SU-DHL-6 (cell line): ENCODE measurements around the gene MEGF10.
"Not testable (repeated sequence)": the region's sequence is repeated elsewhere in the genome, so short reads cannot be mapped to it uniquely, and the experiment has no call there.

Experiments
- H2AFZ ChIP-seq: fragments of 200-600 bp; sonication (generic); 2 replicates; pipeline ENCODE4 v1.6.1; 2014; ENCODE audit warnings: low read depth, mild to moderate bottlenecking, moderate library complexity, mixed read lengths, antibody characterized with exemption, low read length; ENCODE audit not compliant: severe bottlenecking
- H3F3A ChIP-seq: fragments of 200-600 bp; shearing (Covaris generic); 2 replicates; pipeline ENCODE4 v1.6.0; 2016; ENCODE audit warnings: antibody characterized with exemption, mild to moderate bottlenecking; ENCODE audit not compliant: insufficient read depth
- H3K27ac ChIP-seq: fragments of 200-600 bp; sonication (generic); 2 replicates; pipeline ENCODE4 v1.5.1; 2016; ENCODE audit warnings: low read depth, mild to moderate bottlenecking, low read length, moderate library complexity, mixed read lengths
- H3K27me3 ChIP-seq: fragments of 200-600 bp; sonication (generic), shearing (Covaris generic); 2 replicates; pipeline ENCODE4 v1.6.0; 2014; ENCODE audit warnings: mild to moderate bottlenecking, low read length
- H3K36me3 ChIP-seq: fragments of 200-600 bp; sonication (generic); 2 replicates; pipeline ENCODE4 v1.6.1; 2014; ENCODE audit warnings: mild to moderate bottlenecking, low read length, mixed read lengths
- H3K4me2 ChIP-seq: fragments of 300-600, 200-600 bp; shearing (Covaris generic), sonication (generic); 2 replicates; pipeline ENCODE4 v1.6.0; 2014; ENCODE audit warnings: low read length, low read depth, mild to moderate bottlenecking; ENCODE audit not compliant: poor library complexity, severe bottlenecking
- H3K4me3 ChIP-seq: fragments of 200-600 bp; sonication (generic); 2 replicates; pipeline ENCODE4 v1.5.1; 2014; ENCODE audit warnings: antibody characterized with exemption, low read length, mild to moderate bottlenecking, mixed read lengths; ENCODE audit not compliant: insufficient read depth, poor library complexity, severe bottlenecking
- H3K79me2 ChIP-seq: fragments of 200-600 bp; sonication (generic); 2 replicates; pipeline ENCODE4 v1.6.1; 2014; ENCODE audit warnings: mild to moderate bottlenecking, low read length, moderate library complexity; ENCODE audit not compliant: insufficient read depth
- H3K9ac ChIP-seq: fragments of 200-600 bp; sonication (generic); 2 replicates; pipeline ENCODE4 v1.7.0; 2014; ENCODE audit warnings: mild to moderate bottlenecking, low read length
- H3K9me2 ChIP-seq: fragments of 200-600 bp; sonication (generic); replicated peaks from 2 replicates; pipeline ENCODE4 v1.6.1; 2014; ENCODE audit warnings: low read length; ENCODE audit not compliant: insufficient read depth
- H3K9me3 ChIP-seq: fragments of 200-600 bp; sonication (generic); 2 replicates; pipeline ENCODE4 v1.6.1; 2014; ENCODE audit warnings: low read length, mixed read lengths; ENCODE audit not compliant: insufficient read depth
- H4K20me1 ChIP-seq: fragments of 200-600 bp; sonication (generic); 2 replicates; pipeline ENCODE4 v1.6.1; 2014; ENCODE audit warnings: low read depth, mild to moderate bottlenecking, antibody characterized with exemption, low read length, moderate library complexity, mixed read lengths
- EZH2phosphoT487 ChIP-seq: fragments of 200-600 bp; sonication (generic), shearing (Covaris generic); conservative IDR thresholded peaks from 2 replicates; pipeline ENCODE4 v1.6.1; 2018; ENCODE audit warnings: mild to moderate bottlenecking, antibody characterized with exemption, low read length, moderate library complexity, mixed read lengths
- TF ChIP-seq, protein P1 (sequence below): fragments of 200-600 bp; sonication (generic); IDR thresholded peaks from one replicate; pipeline ENCODE4 v1.5.1; 2017; ENCODE audit warnings: antibody characterized with exemption, mild to moderate bottlenecking, low read length, moderate library complexity; ENCODE audit not compliant: insufficient read depth, poor library complexity, severe bottlenecking

Gene MEGF10

DNA sequence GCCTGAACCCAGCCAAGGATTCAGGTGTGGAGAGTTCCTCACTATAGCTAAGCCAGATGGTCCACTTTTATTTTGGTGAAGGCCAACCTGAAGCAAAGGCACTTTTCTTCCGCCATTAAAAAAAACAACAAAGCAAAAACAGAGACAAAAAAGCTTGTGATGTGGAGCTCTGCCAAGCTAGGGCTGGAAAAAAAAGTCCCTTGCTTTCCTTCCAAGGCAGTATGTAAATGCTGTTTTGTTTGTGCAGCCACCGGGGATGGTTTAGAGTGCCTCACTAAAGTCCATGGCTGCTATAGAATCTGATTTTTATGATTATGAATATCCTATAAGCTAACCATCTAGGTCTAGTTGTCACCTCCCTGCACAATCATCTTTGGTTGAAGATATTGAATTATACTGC lies 14.9 kb downstream of the MEGF10 start:
- H3F3A ChIP-seq, result no peaks in the 10 kb centered on the region

DNA sequence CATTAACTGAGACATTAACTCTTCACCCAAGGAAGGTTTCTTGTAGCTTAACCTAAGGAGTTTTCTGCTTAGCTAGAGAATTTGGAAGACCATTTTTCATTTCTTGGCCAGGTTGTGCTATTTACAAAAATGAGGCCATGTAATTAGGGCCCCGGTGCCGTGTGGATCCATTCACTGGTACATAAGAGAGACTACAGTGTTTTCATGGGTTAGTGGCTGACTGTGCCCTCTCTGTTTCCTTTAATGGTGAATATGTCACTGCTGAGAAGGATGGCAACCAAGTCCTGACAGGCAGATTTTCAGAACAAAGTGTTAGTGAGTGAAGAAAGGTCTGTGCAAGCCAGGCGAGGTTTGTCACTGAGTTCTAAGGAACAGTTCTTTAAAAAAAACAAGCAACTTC lies 15.4 kb downstream of the MEGF10 start:
- no peaks in the 10 kb centered on the region for H3K79me2 ChIP-seq

More for the DNA sequence above, 14.9 kb downstream of the MEGF10 start:
- no peak overlapping the region for H3K9ac ChIP-seq
- no peaks in the 10 kb centered on the region for H3K36me3 ChIP-seq
- no peak overlapping the region for H3K27ac ChIP-seq
- no peaks in the 10 kb centered on the region for H4K20me1 ChIP-seq
- H3K27me3 ChIP-seq, result no peaks in the 10 kb centered on the region
- H2AFZ ChIP-seq, result no peak overlapping the region
- no peak overlapping the region for H3K4me2 ChIP-seq
- TF ChIP-seq, protein P1, sequence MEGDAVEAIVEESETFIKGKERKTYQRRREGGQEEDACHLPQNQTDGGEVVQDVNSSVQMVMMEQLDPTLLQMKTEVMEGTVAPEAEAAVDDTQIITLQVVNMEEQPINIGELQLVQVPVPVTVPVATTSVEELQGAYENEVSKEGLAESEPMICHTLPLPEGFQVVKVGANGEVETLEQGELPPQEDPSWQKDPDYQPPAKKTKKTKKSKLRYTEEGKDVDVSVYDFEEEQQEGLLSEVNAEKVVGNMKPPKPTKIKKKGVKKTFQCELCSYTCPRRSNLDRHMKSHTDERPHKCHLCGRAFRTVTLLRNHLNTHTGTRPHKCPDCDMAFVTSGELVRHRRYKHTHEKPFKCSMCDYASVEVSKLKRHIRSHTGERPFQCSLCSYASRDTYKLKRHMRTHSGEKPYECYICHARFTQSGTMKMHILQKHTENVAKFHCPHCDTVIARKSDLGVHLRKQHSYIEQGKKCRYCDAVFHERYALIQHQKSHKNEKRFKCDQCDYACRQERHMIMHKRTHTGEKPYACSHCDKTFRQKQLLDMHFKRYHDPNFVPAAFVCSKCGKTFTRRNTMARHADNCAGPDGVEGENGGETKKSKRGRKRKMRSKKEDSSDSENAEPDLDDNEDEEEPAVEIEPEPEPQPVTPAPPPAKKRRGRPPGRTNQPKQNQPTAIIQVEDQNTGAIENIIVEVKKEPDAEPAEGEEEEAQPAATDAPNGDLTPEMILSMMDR, result no peak
- no peak for TF ChIP-seq EZH2phosphoT487
- H3K4me3 ChIP-seq, result no peak overlapping the region
- H3K9me3 ChIP-seq, result no peaks in the 10 kb centered on the region
- no peaks in the 10 kb centered on the region for H3K9me2 ChIP-seq
- no peaks in the 10 kb centered on the region for H3K79me2 ChIP-seq

DNA sequence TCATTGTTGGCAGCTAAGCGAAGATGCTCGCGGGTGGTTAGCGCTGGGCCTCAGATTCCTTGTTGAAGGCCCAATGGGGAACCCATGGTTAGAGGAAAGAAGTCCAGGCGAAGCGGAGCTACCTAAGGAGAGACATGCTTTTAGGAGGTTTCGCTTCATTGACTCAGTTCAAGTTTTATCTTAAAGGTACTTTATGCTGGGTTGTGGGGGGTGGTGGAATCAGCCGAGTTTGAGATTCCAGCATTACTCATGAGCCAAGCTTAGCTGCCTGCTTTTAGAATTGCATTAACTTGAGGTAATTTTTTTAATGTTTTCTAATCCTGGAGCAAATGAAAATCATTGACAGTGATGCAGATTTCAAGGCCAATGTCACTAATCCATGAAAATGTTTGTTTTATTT lies 16.1 kb downstream of the MEGF10 start:
- no peak overlapping the region for H3K9ac ChIP-seq
- no peak overlapping the region for H2AFZ ChIP-seq
- H3K4me3 ChIP-seq, result no peak overlapping the region
- no peaks in the 10 kb centered on the region for H3K9me3 ChIP-seq
- no peaks in the 10 kb centered on the region for H4K20me1 ChIP-seq
- H3K27ac ChIP-seq, result no peak overlapping the region
- H3F3A ChIP-seq, result no peaks in the 10 kb centered on the region
- H3K36me3 ChIP-seq, result no peaks in the 10 kb centered on the region
- H3K79me2 ChIP-seq, result no peaks in the 10 kb centered on the region
- no peak for TF ChIP-seq EZH2phosphoT487
- H3K27me3 ChIP-seq, result no peaks in the 10 kb centered on the region
- no peak overlapping the region for H3K4me2 ChIP-seq
- no peaks in the 10 kb centered on the region for H3K9me2 ChIP-seq

More for the DNA sequence above, 15.4 kb downstream of the MEGF10 start:
- Histone ChIP-seq H3K27me3 (no peaks in the 10 kb centered on the region), H3K4me2 (no peak overlapping the region), H3K9me3 (no peaks in the 10 kb centered on the region), H3K27ac (no peak overlapping the region), H3K9ac (no peak overlapping the region), H2AFZ (no peak overlapping the region), H4K20me1 (no peaks in the 10 kb centered on the region), H3K36me3 (no peaks in the 10 kb centered on the region), H3K9me2 (no peaks in the 10 kb centered on the region), H3F3A (no peaks in the 10 kb centered on the region), H3K4me3 (no peak overlapping the region)
- TF ChIP-seq, protein P1, result no peak
- TF ChIP-seq EZH2phosphoT487, result no peak

DNA sequence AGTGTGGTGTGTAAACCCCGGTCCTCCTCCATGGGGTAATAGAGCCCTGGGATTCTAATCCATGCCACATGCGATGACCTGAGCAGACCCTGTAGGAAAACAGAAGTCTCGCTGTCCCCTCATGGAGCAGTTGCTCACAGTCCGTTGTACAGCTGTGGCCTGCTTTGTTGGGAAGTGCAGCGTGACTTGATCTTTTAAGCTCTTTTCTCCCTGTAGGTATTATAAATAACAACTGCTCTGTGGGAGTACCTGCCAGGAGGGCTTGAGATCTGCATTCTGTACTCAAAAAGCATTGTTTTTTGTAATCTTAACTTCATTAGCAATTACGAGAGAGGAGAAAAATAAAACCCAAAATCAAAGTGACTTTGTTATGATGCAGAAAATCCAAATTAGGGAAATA lies 17.3 kb downstream of the MEGF10 start:
- H4K20me1 ChIP-seq, result no peaks in the 10 kb centered on the region
- no peaks in the 10 kb centered on the region for H3K27me3 ChIP-seq
- H3K9me3 ChIP-seq, result no peaks in the 10 kb centered on the region
- no peaks in the 10 kb centered on the region for H3K9me2 ChIP-seq
- no peaks in the 10 kb centered on the region for H3K36me3 ChIP-seq
- H3K79me2 ChIP-seq, result no peaks in the 10 kb centered on the region
- no peak overlapping the region for H3K4me3 ChIP-seq
- TF ChIP-seq, protein P1, result no peak
- no peak for TF ChIP-seq EZH2phosphoT487
- no peak overlapping the region for H2AFZ ChIP-seq
- no peak overlapping the region for H3K9ac ChIP-seq
- no peak overlapping the region for H3K4me2 ChIP-seq
- no peaks in the 10 kb centered on the region for H3F3A ChIP-seq
- no peak overlapping the region for H3K27ac ChIP-seq

DNA sequence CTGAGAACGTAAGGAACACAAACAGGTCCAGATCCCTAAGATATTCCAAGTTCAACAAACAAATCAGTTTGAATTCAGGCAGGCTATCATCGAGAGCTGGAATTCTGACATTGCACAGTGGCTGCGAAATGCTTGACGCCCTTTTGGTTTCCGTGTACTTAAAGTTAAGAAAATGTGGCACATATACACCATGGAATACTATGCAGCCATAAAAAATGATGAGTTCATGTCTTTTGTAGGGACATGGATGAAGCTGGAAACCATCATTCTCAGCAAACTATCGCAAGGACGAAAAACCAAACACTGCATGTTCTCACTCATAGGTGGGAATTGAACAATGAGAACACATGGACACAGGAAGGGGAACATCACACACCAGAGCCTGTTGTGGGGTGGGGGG lies 17.7 kb downstream of the MEGF10 start:
- H3F3A ChIP-seq, H3K27me3 ChIP-seq, H2AFZ ChIP-seq, H4K20me1 ChIP-seq, H3K9me2 ChIP-seq, H3K9me3 ChIP-seq, H3K9ac ChIP-seq, H3K36me3 ChIP-seq, H3K79me2 ChIP-seq, H3K27ac ChIP-seq, H3K4me3 ChIP-seq, H3K4me2 ChIP-seq: not testable (repeated sequence)
